HG03520 (cell line): ENCODE measurements around the gene ZMIZ1.
A peak's percentile ranks its signal among the peaks of the same experiment; 100 is the strongest.

Experiments used
- ATAC-seq: cut with Tn5 transposase; IDR thresholded peaks from one replicate; pipeline ENCODE4 v1.9.1; 2021; ENCODE audit warnings: mild to moderate bottlenecking, moderate library complexity; ENCODE audit not compliant: unreplicated experiment

ZMIZ1 gene

DNA sequence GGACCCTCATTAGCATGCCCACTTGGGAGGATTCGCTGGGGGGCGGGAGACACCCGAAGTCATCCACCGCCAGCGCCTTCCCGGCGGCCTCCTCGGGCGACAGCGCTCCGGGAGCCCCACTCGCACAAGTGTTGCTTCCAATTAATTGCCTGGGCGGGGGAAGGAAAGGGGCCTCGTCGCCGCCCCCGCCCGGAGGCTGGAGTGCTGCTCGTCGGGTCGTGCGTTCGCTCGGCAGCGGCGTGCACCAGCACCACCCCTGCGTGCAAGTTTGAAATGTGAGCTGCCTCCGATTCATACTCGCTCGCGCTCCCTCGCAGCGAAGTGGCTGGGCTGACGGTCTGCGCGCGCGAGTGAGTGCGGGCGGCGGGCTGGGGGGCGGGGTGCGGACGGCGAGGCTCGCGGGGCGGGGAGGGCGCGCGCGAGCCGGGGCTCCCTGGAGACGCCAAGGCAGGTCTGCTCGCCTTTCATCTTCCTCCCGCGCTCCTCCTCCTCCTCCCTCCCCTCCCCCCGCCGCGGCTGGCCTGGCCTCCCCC, 173.9 kb downstream of the ZMIZ1 start:
- peak; percentile 36 for ATAC-seq

DNA sequence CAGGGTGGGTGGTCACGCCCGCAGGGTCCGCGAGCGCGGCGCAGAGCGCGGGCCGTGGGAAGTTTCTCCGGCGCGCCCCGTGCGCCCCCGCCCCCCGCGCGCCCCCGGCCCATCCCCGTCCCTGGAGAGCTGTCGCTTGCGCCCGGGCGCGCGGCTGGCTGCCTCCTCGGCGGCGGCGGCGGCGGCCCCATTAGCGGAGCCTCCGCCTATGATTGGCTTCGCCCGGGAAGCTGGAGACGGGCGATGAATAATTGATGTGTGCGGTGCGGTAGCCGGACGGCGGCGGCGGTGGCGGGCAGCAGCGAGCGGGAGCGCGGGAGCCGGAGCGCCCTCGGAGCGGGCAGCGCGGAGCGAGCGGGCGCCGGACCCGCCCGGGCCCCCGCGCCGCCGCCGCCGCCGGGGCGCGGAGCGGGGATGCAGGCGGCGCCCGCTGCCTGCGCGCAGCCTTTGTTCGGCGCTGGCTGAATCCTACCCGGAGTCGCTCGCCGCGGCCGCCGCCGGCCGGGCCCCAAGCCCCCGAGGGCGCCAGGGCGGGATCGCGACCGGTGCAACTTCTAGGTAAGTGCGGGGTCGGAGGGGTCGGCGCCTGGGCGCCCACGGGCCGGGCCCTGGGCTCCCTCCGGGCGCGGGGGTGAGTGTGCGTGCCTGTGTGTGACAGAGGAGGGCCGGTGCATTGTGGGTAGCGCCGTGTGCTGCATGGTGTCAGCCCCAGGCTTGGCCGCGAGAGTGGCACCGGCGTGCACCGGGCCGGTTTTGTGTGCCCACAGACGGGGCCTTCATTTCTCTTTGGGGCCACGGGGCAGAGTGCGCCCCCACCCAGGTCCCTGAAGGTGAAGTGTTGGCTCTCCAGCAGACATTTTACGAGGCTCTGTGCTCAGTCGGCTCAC, 174.7 kb downstream of the ZMIZ1 start:
- peak; percentile 48 for ATAC-seq

DNA sequence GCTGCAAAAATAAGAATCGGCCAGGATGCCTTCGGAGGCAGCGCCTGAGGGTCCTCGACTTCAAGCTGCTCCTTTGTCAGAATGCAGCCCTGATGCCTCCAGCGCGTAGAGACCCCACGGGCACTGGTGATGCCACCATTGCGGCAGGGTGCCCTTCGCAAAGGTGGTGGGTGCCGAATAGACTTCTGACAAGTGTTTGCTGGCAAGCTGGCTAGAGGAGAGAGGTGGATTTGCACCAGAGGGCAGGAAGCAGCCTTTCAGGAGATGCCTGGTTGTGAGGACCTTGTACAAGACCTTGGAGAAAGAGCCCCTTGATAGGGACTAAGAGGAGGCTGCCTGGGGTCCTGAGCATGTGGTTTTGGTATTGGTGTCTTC, 175.3 kb downstream of the ZMIZ1 start:
- no peak for ATAC-seq

DNA sequence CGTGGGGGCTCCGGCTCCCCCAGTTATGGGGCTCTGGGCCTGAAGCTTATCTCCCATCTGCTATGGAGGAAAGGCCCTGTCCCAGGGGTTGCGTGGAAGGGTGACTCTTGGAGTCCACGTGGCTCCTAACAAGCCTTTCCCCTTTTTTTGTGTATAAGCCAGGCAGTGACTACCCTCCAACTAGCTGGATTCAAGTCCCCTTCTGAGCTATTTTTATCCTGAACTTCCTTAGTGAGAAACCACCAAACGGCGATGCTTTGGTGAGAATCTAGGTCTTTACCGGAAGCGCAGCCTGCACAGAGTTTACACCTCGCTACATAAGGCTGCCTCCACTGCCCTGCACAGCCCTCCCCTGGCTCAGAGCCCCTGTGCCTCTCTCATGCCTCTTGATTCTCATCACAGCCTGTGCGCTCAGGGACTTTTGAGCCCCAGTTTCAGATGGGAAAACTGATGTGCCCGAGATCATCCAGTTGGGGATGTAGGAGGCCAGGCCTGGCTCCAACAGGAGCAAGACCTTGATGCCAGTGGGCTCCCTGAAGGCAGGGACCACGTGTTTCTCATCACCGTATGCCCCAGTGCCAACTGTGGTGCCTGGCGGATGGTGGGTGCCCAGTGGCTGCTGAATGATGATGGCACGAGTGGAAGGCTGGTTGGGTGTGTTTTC, 176.2 kb downstream of the ZMIZ1 start:
- ATAC-seq, result no peak

DNA sequence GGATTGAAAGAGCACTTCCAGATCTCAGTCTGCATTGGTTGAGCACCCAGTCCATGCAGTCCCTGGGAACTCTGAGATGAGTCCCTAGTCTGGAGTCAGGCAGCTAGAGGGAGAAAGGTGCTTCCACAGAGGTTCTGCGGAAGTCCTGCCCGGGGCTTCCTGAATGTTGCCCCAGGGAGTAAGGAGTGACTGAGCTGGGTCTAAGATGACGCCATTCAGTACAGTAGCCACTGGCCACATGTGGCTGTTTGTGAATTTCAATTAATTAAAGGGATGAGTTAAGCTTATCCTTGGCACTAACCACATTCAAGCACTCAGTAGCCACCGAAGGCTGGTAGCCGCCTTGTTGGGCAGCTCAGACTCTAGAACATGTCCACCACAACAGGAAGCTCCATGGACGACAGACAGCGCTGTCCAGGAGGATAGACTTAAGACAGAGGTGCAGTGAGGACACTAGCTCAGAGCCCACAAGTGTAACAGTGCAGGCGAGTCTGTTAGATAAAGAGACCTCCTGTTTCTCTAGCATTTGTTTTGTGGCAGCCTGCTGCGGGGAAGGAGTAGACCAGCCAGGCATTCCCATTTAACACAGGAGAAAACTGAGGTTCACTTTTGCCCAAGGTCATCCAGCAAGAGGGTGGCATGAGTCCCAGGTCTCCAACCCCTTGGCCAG, 176.9 kb downstream of the ZMIZ1 start:
- ATAC-seq, result no peak

DNA sequence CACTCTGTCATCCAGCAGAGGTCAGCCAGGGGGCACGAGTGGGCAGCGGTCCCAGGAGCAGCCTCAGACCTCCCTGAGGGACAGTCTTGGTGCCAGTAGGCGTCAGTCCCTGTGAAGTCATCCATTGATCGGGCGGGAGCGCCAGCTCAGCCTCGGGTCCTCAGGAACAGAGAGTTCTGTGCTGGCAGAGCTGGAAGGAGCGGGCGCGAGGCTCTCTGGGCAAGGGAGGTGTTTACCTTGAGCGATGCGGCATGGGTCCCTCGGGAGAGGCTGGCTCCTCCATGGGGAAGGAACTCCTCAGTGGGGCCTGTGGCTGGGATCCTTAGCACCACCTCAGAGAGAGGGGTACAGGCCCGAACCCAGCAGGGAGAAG, 177.4 kb downstream of the ZMIZ1 start:
- no peak for ATAC-seq

DNA sequence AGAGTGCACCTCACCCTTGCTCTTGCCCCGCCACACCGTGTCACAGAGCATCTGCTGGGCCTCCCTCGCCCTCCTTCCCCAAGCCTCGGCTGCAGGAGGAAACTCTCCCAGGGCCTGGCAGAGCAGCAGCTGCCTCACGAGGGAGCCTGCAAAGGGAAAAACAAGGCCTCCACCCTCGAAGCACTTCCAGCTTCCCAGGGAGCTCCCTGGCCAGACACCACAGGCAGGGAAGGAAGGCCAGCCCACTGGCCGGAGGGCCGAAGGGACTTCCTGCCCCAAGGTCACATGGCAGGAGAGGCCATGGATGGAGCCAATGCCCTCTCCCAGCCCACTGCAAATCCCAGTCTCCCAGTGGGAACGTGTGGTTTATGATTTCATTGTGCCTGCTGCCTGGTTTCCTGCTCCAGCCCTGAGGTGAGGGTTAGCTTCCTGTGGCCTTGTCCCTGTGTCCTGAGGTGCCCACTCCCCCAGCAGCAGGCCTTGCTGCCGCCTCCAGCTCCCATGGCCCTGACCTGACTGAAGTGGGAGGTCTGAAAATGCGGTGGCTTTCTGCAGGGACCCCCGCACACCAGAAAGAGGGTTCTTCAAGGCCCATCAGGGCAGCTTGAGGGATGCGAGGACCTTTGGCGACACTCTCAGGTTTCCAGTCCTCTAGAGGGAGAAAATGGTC, 178.0 kb downstream of the ZMIZ1 start:
- ATAC-seq, result no peak

DNA sequence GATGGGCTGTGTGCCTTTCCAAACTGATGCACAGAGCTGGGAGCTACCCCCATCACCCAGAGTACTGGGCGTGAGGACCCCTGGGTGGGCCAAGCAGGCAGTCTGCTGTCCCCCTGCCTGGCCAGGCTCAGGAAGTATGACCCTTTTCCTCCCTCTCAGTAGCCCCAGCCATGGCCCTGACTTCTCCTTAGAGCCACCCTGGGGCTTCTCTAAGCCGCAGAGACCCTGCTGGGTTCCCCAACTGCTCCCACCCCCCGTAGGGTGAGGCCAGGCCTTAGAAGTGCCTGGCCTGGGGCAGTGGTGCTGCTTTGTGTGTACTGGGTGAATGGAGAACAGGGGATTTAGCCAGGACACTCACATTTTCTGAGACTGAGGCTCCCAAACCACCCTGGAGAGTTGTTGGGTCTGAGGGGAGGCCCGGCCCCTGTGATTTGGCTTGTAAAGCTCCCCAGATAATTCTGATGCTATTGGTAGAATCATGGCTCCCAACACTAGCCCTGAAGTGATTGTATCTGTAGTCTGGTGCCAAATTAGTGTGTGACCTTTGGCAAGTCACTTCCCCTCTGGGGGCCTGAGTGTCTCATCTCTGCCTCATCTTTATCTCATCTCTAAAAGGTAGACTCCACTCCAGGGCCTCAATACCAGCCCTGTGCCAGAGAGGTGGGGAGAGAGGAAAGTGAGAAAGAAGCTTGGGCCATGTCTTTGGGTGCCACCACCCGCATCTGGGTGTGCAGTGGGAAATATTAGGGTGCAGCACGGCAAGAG, 178.8 kb downstream of the ZMIZ1 start:
- ATAC-seq, result no peak

DNA sequence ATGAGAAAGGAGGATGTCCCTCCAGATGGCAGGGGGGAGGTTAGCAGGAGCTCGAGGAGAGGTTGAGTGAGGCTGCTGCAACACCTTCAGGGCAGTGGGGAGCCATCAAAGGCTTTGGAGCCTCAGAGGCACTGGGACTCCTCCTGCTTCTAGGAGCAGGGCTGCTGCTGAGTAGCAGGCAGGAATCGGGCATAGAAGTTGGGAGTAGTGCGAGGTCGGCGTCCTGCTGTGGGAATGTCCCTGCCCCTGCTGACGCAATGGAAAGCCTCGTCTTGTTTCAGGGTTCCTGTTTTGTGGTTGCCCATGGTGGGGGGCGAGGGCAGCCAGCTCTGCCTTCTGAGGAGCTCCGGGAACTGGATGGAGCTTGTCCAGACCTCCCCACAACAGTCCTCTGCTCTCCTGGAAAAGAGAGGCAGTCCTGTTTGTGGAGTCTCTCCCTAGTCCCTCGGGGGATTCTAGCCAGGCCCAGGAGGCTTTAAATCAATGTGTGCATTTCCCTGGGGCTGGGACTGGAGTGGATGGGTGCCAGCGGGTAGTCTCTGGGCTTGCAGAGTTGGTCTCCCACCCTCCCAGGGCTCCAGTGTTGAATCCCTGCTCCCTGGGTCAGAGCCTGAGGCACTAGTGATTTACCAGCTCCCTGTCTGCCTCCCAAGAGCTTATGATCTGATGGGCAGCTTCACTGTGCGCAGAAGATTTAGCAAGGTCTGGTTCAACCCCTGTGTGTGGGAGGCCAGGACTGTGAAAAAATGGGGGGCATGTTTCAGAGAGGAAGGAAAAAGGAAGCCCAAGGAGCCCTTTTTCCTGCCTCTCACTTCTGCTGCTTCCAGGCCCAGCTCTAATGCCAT, 179.8 kb downstream of the ZMIZ1 start:
- ATAC-seq, result no peak

DNA sequence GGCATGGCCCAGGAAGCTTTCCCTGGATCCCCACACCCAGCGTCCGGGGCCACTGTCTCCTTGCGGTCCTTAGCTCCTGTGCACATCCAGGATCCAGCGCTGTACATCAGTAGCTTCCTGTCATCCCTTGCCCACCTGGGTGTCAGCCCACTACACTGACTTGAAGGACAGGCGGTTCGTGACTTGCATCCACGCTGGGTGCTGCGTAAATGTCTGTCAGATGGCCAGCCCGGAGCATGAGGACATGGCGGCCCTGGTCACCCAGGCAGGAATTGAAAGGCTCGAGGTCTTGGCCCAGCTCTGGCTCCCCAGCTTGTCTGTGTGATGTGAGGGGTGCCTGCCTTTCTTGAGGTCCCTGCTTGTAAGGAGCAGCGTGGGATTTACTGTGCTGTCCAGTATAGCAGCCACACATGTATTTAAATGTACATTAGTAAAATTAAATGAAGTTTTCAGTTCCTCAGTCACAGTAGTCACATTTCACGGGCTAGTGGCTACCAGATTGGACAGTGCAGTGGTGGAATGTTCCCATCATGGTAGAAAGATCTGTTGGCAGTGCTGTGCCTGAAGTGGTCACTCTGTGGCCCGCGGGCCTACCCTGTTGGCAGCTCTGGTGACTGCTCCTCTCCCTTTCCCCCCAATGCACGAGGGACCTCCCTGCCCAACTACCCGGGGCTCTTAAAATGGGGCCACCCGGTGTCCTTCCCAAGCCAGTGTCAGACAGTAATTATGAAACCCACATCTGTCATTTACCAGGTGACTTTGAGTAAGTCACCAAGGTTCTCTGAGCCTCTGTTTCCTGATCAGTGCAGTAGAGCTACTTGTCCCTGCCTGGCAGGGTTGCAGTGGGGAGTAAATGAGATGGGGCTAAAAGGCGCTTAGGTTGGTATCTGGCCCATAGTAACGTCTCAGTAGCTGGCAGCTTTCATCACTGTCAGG, 180.7 kb downstream of the ZMIZ1 start:
- peak; percentile 60 for ATAC-seq

DNA sequence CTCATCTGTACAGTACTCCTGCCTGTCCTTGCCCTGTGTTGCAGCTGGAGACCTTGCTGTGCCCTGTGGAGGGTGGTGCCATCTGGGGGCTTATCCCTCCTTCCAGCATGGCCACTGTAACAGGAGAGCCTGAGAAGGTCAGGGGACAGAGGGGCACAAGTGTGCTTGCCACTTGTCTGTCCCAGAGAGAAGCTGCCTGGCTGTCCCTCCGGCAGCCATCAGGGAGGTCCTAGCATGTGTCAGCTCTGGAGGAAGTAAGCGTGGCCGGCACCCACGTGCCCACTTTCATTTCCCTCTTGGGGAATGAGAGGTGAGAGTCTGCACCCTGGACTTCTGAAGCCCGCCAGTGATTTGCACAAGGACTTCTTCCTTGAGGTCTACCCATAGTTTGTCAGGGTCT, 181.5 kb downstream of the ZMIZ1 start:
- ATAC-seq, result peak; percentile 19

DNA sequence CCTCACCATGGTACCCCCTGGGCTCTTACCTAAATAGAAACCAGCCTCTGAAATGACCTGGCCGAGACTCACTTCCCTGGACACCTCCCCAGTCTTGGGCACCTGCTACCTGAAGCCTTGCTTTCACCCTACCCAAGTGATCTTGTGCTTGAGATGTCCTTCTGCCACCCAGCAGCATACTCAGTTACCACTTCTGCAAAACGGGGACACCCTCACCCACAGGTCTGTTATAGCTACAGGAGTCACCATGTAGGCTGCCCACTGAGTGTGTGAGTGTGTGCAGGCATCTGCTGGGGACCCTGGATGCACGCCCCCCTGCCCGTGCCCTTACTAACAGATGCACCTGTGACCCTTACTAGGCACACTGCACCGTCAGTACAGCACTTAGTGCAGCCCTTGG, 183.7 kb downstream of the ZMIZ1 start:
- ATAC-seq, result no peak

DNA sequence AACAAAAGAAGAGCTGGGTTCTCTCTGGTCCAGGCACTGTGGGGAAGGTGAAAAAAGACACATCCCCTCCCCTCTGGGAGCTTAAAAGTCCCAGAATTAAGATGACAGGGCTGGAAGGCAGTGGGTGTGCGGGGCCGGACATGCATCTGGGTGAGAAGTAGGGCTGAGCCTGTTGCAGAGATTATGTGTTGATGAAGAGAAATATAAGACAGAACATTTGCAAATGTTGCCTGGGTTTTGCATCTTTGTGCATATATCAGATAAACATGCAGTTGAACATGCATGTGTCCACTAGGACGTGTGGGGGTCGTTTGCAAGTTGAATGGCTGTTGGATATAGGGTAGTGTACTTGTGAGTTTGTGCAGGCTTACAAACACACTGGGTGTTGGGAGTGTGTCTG, 184.2 kb downstream of the ZMIZ1 start:
- ATAC-seq, result no peak

DNA sequence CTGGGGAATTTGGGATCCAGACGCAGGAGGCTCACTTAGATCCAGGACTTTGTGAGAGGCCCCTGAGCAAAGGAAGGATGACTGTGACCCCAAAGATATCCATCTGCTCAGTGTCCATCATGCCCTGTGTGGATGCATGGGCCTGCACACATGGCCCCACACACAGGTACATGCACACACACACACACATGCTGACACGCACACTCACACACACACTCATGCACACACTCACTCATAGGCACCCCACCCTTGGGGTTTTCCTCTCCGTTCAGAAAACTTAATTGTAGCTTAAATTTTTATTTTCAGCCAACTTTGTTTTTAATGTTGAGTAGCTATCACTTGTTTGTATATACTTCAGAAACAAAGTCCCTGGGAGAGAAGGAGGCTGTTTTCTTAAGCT, 184.9 kb downstream of the ZMIZ1 start:
- ATAC-seq, result no peak

DNA sequence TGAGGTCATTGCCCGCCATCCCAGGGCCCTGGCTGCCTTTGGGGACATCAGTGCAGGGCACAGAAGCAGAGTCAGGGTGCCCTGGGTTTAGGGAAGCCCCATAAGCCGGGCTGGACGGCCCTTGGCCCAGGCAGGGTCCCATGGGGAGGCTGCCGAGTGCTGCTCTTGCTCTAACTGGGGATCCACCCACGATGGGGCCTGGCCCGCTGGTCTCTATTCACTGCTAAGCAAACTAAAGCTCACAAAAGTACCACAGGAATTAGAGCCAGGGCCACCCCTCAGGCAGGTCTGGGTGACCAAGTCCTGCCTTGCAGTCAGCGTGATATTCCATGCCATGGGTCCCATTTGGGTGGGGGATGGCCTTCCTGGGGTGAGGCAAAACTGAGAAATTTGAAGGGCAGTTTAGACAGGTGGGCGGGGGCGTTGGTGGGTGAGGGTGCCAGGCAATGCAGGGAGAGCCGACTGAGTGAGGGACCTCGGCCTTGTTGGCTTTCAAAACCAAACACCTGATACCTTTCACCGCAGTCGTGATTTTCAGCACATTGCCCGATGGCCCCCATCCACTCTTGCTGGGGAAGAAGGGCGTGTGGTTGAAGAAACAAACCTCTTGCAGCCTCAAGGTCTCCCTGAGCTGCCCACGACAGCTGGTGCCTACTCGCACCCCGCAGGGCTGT, 185.7 kb downstream of the ZMIZ1 start:
- no peak for ATAC-seq

DNA sequence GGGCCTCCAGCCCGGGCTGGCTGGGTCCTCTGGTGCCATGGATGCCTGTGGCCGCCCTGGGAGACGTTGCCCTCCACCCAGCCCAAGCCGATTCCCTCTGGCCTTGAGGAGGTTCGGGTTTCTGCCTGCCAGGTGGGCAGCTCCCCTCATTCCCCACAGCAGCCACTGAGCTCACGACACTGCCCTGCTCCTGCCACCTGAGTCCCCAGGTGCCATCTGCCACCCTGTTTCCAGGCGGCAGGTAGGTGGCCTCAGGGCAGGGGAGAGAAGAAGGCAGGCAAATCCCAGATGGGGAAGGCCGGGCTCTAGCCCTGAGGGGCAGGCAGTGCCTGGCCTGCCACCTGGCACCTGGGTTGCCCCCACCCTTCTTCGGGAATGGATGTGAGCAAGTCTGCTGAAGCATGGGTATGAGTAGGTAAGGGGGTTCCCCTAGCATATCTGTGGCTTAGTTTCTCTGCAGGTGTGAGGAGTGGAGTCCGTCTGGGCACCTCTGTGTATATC, 186.3 kb downstream of the ZMIZ1 start:
- no peak for ATAC-seq

DNA sequence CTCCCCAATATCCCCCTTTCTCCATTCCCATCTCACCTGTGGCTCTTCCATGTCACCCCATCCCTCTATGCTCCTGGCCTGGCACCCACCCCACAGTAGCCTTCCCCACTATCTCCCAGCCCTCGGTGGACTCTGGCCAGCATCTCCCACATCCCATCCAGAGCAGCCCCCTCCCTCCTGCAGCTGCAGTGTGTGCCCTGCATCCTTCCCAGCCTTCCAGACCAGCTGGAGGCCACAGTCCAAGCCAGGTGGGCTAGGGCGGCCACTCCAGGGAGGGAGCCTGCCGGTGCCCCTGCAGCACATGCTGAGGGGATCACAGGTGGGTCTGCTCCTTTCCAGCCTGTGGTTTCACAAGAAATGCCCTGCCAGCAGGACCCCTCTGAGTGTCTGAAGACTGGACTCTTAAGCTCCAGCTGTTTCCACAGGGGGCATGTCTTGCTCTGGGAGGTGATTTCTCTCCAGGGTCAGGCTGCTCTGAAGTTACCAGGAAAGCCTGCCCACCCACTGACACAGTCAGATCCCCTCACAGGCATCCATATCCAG, 187.6 kb downstream of the ZMIZ1 start:
- ATAC-seq, result no peak
